Left ventricle myocardium superior (tissue), 1 donor: Measurements from ENCODE around the gene CANX. TPM values are rescaled to one million over a fixed set of nuclear protein-coding genes. Genes with fewer than 3 reads are reported as not detected.

Experiments
- ATAC-seq: fragments of 200-7000 bp; cut with Tn5 transposase; one replicate; pipeline ENCODE4 v1.9.1; 2020; ENCODE audit warnings: mild to moderate bottlenecking, moderate library complexity
- DNase-seq: peaks from one replicate; pipeline ENCODE4 v3.0.0-alpha.2; 2020
- intact Hi-C: fragments of 100-400 bp; cut with micrococcal nuclease; formaldehyde crosslinking; loops from one replicate; pipeline ENCODE4 v1.11.0; 2022
- total RNA-seq: library from RNA; stranded (reverse); fragmentation: NEBNext Ultra II Directional; extraction: Animal tissue kit (Norgen Biotek cat#: 25700); gene quantifications from one replicate; pipeline ENCODE4 v1.2.1, GENCODE V29; 2021
- donor health status: DM: no; HTN: yes; CAD: no; lungs with severe emphysema.

The CANX gene
- total RNA-seq, 1 donor from 2014 or later = 465 TPM

GRCh38 chr5:179769271-179769670, 70.5 kb downstream of the CANX start:
- no peak for ATAC-seq
- intact Hi-C loops = no loop called here
- no peak for DNase-seq

GRCh38 chr5:179769796-179770195, 71.0 kb downstream of the CANX start:
- no peak for DNase-seq
- no peak for ATAC-seq
- intact Hi-C loops = no loop called here

- intact Hi-C loops = no loop called here
- DNase-seq = no peak
- ATAC-seq = no peak
These were observed 72.6 kb downstream of the CANX start for GRCh38 chr5:179771311-179771895.

GRCh38 chr5:179772351-179772750, 73.6 kb downstream of the CANX start:
- ATAC-seq (no peak), DNase-seq (no peak)
- intact Hi-C loops = no loop called here

- ATAC-seq = no peak
- intact Hi-C loops = no loop called here
- peak; percentile 21 for DNase-seq
These were observed 74.9 kb downstream of the CANX start for GRCh38 chr5:179773686-179774040.

- DNase-seq (peak; percentile 19), ATAC-seq (no peak)
- intact Hi-C loops = no loop called here
These were observed 75.7 kb downstream of the CANX start for GRCh38 chr5:179774442-179774841.

GRCh38 chr5:179776411-179776938, 77.7 kb downstream of the CANX start:
- ATAC-seq (peak; percentile 12), DNase-seq (peak; percentile 29)
- intact Hi-C loops = no loop called here

- peak; percentile 8 for DNase-seq
- intact Hi-C loops = no loop called here
- ATAC-seq = no peak
These were observed 78.7 kb downstream of the CANX start for GRCh38 chr5:179777456-179777855.

GRCh38 chr5:179777909-179778308, 79.1 kb downstream of the CANX start:
- intact Hi-C loops = no loop called here
- DNase-seq = peak; percentile 13
- peak; percentile 31 for ATAC-seq

GRCh38 chr5:179778591-179778990, 79.8 kb downstream of the CANX start:
- DNase-seq (peak; percentile 4), ATAC-seq (no peak)
- intact Hi-C loops = no loop called here

GRCh38 chr5:179779826-179780225, 81.1 kb downstream of the CANX start:
- intact Hi-C loops = no loop called here
- peak; percentile 28 for DNase-seq
- no peak for ATAC-seq

- intact Hi-C loops = no loop called here
- ATAC-seq = peak; percentile 35
- peak; percentile 29 for DNase-seq
These were observed 81.6 kb downstream of the CANX start for GRCh38 chr5:179780362-179780761.

Other genes with a start within 250 kb of the CANX start
- 24.5 TPM for gene RUFY1, start 148.4 kb upstream of the CANX start, total RNA-seq
- gene HNRNPH1, start 75.3 kb upstream of the CANX start, total RNA-seq = 230 TPM
- gene CBY3, start 17.9 kb upstream of the CANX start, total RNA-seq = not detected
- gene MAML1, start 33.9 kb downstream of the CANX start, total RNA-seq = 13.5 TPM
- gene LTC4S, start 95.0 kb downstream of the CANX start, total RNA-seq = 7.1 TPM
- 110 TPM for gene MGAT4B, start 107.9 kb downstream of the CANX start, total RNA-seq
- 434 TPM for gene SQSTM1, start 121.9 kb downstream of the CANX start, total RNA-seq
- gene MRNIP, start 159.8 kb downstream of the CANX start, total RNA-seq = 14.8 TPM
- gene TBC1D9B, start 208.9 kb downstream of the CANX start, total RNA-seq = 37.1 TPM